HCT116 (cell line): ENCODE results near the gene TMCO6. TPM values are rescaled to one million over a fixed set of nuclear protein-coding genes. Genes with fewer than 3 reads are reported as not detected.

Source experiments
- ATAC-seq: fragments of 200-7000 bp; cut with Tn5 transposase; 2 replicates; pipeline ENCODE4 v1.9.1; 2020; ENCODE audit warnings: mild to moderate bottlenecking, moderate library complexity
- BruUV-seq: library from RNA; stranded (reverse); fragments of 400-500 nt; replicated peaks from 2 replicates; lab custom pipeline; 2021; lab: Mats Ljungman, UMichigan
- CTCF ChIA-PET: fragments of 300-600 bp; sonication (Branson Sonifier 250); formaldehyde crosslinking; loops from one replicate; lab custom pipeline; 2021; ENCODE audit warnings: antibody characterized with exemption; lab: Charles Lee
- POLR2A ChIA-PET: fragments of 300-600, 350-600 bp; sonication (Branson Sonifier 250); formaldehyde crosslinking; loops from one replicate; lab custom pipeline; 2021; ENCODE audit warnings: antibody characterized with exemption; lab: Charles Lee
- RAD21 ChIA-PET, 2 experiments: fragments of 300-600 bp; sonication (Branson Sonifier 250); formaldehyde crosslinking; loops; one replicate each; lab custom pipeline; 2023; ENCODE audit warnings: low total read pairs in 2 of 2; ENCODE audit not compliant: uncharacterized antibody in 2 of 2, unreplicated experiment in 2 of 2, low non-redundant PET in 1 of 2; lab: Charles Lee
- DNase-seq: peaks from one replicate; pipeline ENCODE4 v3.0.0-alpha.2; 2010; ENCODE audit warnings: low read depth, low spot score
- H2AFZ ChIP-seq: fragments of 200-600 bp; shearing (Covaris generic), sonication (generic); 2 replicates; pipeline ENCODE4 v1.6.1; 2017; ENCODE audit warnings: low read depth, mixed run types, mixed read lengths, antibody characterized with exemption, low read length; ENCODE audit not compliant: poor library complexity, severe bottlenecking
- H3K27ac ChIP-seq: 2 replicates; pipeline ENCODE4 v1.5.1; 2012; ENCODE audit warnings: low read depth, low read length
- H3K27me3 ChIP-seq: fragments of 200-600 bp; sonication (generic); 2 replicates; pipeline ENCODE4 v1.6.1; 2016; ENCODE audit warnings: mixed run types, low read length, mixed read lengths; ENCODE audit not compliant: insufficient read depth
- H3K36me3 ChIP-seq, 2 experiments: fragments of 200-500 bp in 1 of 2; fragments of 200-600 bp in 1 of 2; sonication (Bioruptor generic) in 1 of 2; sonication (generic) in 1 of 2; 2 replicates each; pipeline versions ENCODE4 v1.5.1 to v1.6.1; 2014 to 2016; ENCODE audit warnings: low read length in 2 of 2, inconsistent platforms in 1 of 2, mixed read lengths in 1 of 2, mixed run types in 1 of 2; ENCODE audit not compliant: insufficient read depth in 2 of 2, control insufficient read depth in 1 of 2
- H3K4me1 ChIP-seq, 2 experiments: fragments of 200-600 bp in 1 of 2; sonication (generic) in 1 of 2; 2 replicates each; pipeline versions ENCODE4 v1.5.1 to v1.6.1; 2012 to 2017; ENCODE audit warnings: low read length in 2 of 2, inconsistent platforms in 1 of 2, mild to moderate bottlenecking in 1 of 2, mixed read lengths in 1 of 2, mixed run types in 1 of 2, moderate library complexity in 1 of 2; ENCODE audit not compliant: insufficient read depth in 2 of 2, control insufficient read depth in 1 of 2
- H3K4me2 ChIP-seq: fragments of 200-600 bp; sonication (generic); 2 replicates; pipeline ENCODE4 v1.6.1; 2017; ENCODE audit warnings: mixed run types, low read length, mixed read lengths
- H3K4me3 ChIP-seq, 2 experiments: fragments of 200-600 bp in 1 of 2; sonication (generic) in 1 of 2; replicated peaks in 1 of 2; 2 replicates each; pipeline ENCODE4 v1.5.1; 2011 to 2016; ENCODE audit warnings: low read length in 2 of 2, control low read depth in 1 of 2, low read depth in 1 of 2, mild to moderate bottlenecking in 1 of 2, mixed read lengths in 1 of 2, mixed run types in 1 of 2
- H3K79me2 ChIP-seq: fragments of 200-600 bp; sonication (generic); 2 replicates; pipeline ENCODE4 v1.6.1; 2017; ENCODE audit warnings: mild to moderate bottlenecking, mixed run types, low read length, moderate library complexity, mixed read lengths; ENCODE audit not compliant: insufficient read depth
- H3K9ac ChIP-seq: fragments of 200-600 bp; sonication (generic); 2 replicates; pipeline ENCODE4 v1.6.1; 2016; ENCODE audit warnings: low read length, mixed read lengths
- H3K9me2 ChIP-seq: fragments of 200-600 bp; sonication (generic), shearing (Covaris generic); 2 replicates; pipeline ENCODE4 v1.6.1; 2017; ENCODE audit warnings: mixed run types, mild to moderate bottlenecking, moderate library complexity; ENCODE audit not compliant: insufficient read depth
- H3K9me3 ChIP-seq, 2 experiments: fragments of 200-500 bp in 1 of 2; fragments of 200-600 bp in 1 of 2; sonication (Bioruptor generic) in 1 of 2; sonication (generic) in 1 of 2; 2 replicates each; pipeline ENCODE4 v1.6.1; 2014 to 2017; ENCODE audit warnings: low read length in 2 of 2, mixed read lengths in 2 of 2, inconsistent platforms in 1 of 2, low read depth in 1 of 2, mild to moderate bottlenecking in 1 of 2, mixed run types in 1 of 2, moderate library complexity in 1 of 2; ENCODE audit not compliant: control insufficient read depth in 1 of 2, insufficient read depth in 1 of 2
- H4K20me1 ChIP-seq: fragments of 200-600 bp; sonication (generic), shearing (Covaris generic); 2 replicates; pipeline ENCODE4 v1.6.1; 2017; ENCODE audit warnings: mixed run types, mild to moderate bottlenecking, moderate library complexity; ENCODE audit not compliant: insufficient read depth
- CTCF ChIP-seq, 3 experiments: fragments of 200-600 bp in 1 of 3; sonication (generic) in 1 of 3; IDR thresholded peaks in 2 of 3; conservative IDR thresholded peaks in 1 of 3; 2 replicates each; pipeline ENCODE4 v1.5.1; 2012 to 2017; ENCODE audit warnings: low read depth in 2 of 3, low read length in 2 of 3, antibody characterized with exemption in 1 of 3, borderline replicate concordance in 1 of 3, control low read depth in 1 of 3, mild to moderate bottlenecking in 1 of 3, mixed read lengths in 1 of 3, mixed run types in 1 of 3, moderate library complexity in 1 of 3; ENCODE audit not compliant: insufficient read depth in 1 of 3
- EGR1 ChIP-seq: IDR thresholded peaks from 2 replicates; pipeline ENCODE4 v1.6.1; 2012; ENCODE audit warnings: low read depth
- JUND ChIP-seq: IDR thresholded peaks from 2 replicates; pipeline ENCODE4 v1.6.1; 2012
- MAX ChIP-seq: IDR thresholded peaks from 2 replicates; pipeline ENCODE4 v1.6.1; 2012
- POLR2A ChIP-seq: IDR thresholded peaks from 2 replicates; pipeline ENCODE4 v1.7.0; 2011; ENCODE audit warnings: borderline replicate concordance; ENCODE audit not compliant: insufficient read depth, insufficient read length; ENCODE audit errors: extremely low read depth
- REST ChIP-seq: IDR thresholded peaks from 2 replicates; pipeline ENCODE4 v1.6.1; 2012; ENCODE audit warnings: low read depth
- SIN3A ChIP-seq: IDR thresholded peaks from 2 replicates; pipeline ENCODE4 v1.6.1; 2012; ENCODE audit warnings: low read depth
- SRF ChIP-seq: IDR thresholded peaks from 2 replicates; pipeline ENCODE4 v1.6.1; 2012; ENCODE audit warnings: low read depth
- TCF7L2 ChIP-seq: IDR thresholded peaks from 2 replicates; pipeline ENCODE4 v1.7.0; 2011; ENCODE audit warnings: borderline replicate concordance, inconsistent platforms; ENCODE audit not compliant: insufficient read depth, insufficient read length; ENCODE audit errors: extremely low read depth
- YY1 ChIP-seq: IDR thresholded peaks from 2 replicates; pipeline ENCODE4 v1.6.1; 2011; ENCODE audit warnings: low read length, low read depth, moderate library complexity, mild to moderate bottlenecking; ENCODE audit not compliant: insufficient replicate concordance; ENCODE audit errors: extremely low read depth
- ZBTB33 ChIP-seq: IDR thresholded peaks from 2 replicates; pipeline ENCODE4 v1.6.1; 2011; ENCODE audit warnings: mild to moderate bottlenecking, low read length, moderate library complexity; ENCODE audit not compliant: insufficient replicate concordance; ENCODE audit errors: extremely low read depth
- ZNF274 ChIP-seq: fragments of 200-500 bp; sonication (Bioruptor generic); IDR thresholded peaks from 2 replicates; pipeline ENCODE4 v1.6.1; 2014; ENCODE audit warnings: mild to moderate bottlenecking, low read depth, low read length, inconsistent platforms
- intact Hi-C: fragments of 100-400 bp; cut with micrococcal nuclease; formaldehyde crosslinking; loops from 2 replicates; pipeline ENCODE4 v1.10.0; 2022
- total RNA-seq: library from RNA; stranded (reverse); gene quantifications from one replicate; pipeline ENCODE4 v1.2.1, GENCODE V29; 2021; ENCODE audit not compliant: unreplicated experiment

Gene TMCO6
- total RNA-seq, 1 experiment from 2014 or later: 28.0 TPM

GRCh38 chr5:140642718-140643117, 3.5 kb downstream of the TMCO6 start (continued):
- TF ChIP-seq CTCF (IDR thresholded peaks at IDR 0.05 in 2 of 3, conservative IDR thresholded peaks at IDR 0.05 in 1 of 3; ENCODE audit: borderline replicate concordance in 1 of 3, insufficient read depth in 1 of 3, low read depth in 2 of 3, low read length in 2 of 3) (no peak), YY1 (no peak), JUND (no peak), POLR2A (no peak)

- Histone ChIP-seq H3K9ac (peak overlapping the region; percentile 86), H3K9me2 (no peaks in the 10 kb centered on the region), H2AFZ (no peak overlapping the region), H3K79me2 (peaks cover 55% of the 10 kb centered on the region), H3K27ac (peak overlapping the region; percentile 53), H3K36me3 (peaks cover 30 to 44% of the 10 kb centered on the region in 2 experiments), H3K9me3 (no peaks in the 10 kb centered on the region), H3K4me3 (peak overlapping the region; percentile 84 to 86), H3K27me3 (no peaks in the 10 kb centered on the region), H3K4me2 (peak overlapping the region; percentile 81), H3K4me1 (peaks cover 6 to 11% of the 10 kb centered on the region in 2 experiments), H4K20me1 (no peaks in the 10 kb centered on the region)
- intact Hi-C loops: loop anchor here (1.0 to 10.0 kb wide), 3 partner anchors 17 to 392 kb away; partner anchors contain the start of gene WDR55
- ChIA-PET CTCF (interaction anchor here (1.0 to 1.3 kb wide), 4 partner anchors 8 to 300 kb away, joined by 3 to 8 read pairs (median 6); partner anchors contain the start of genes HBEGF and TMCO6), POLR2A (interaction anchor here (0.5 to 1.4 kb wide), 15 partner anchors 8 to 302 kb away, joined by 3 to 17 read pairs (median 4); partner anchors contain the start of genes HARS1, HARS2, HBEGF and SRA1), RAD21 (interaction anchor here in 1 of 2 experiments (0.7 kb wide), 1 partner anchor 64 kb away, joined by 4 read pairs; no protein-coding TSS in a partner anchor)
- DNase-seq (no peak), ATAC-seq (peak; percentile 24)
- BruUV-seq: no TSS peak
- no peak for TF ChIP-seq ZBTB33
- TF ChIP-seq JUND: no peak
- no peak for TF ChIP-seq TCF7L2
- no peak for TF ChIP-seq REST
- no peak for TF ChIP-seq SIN3A
- no peak for TF ChIP-seq MAX
- TF ChIP-seq SRF: no peak
- no peak for TF ChIP-seq ZNF274
- TF ChIP-seq YY1: no peak
- TF ChIP-seq EGR1: no peak
- TF ChIP-seq CTCF (IDR thresholded peaks at IDR 0.05 in 2 of 3, conservative IDR thresholded peaks at IDR 0.05 in 1 of 3; ENCODE audit: borderline replicate concordance in 1 of 3, insufficient read depth in 1 of 3, low read depth in 2 of 3, low read length in 2 of 3): no peak
Observed at GRCh38 chr5:140647042-140647419, 7.8 kb downstream of the TMCO6 start.
